ENCODE measurements around the gene NAALAD2.

DNA sequence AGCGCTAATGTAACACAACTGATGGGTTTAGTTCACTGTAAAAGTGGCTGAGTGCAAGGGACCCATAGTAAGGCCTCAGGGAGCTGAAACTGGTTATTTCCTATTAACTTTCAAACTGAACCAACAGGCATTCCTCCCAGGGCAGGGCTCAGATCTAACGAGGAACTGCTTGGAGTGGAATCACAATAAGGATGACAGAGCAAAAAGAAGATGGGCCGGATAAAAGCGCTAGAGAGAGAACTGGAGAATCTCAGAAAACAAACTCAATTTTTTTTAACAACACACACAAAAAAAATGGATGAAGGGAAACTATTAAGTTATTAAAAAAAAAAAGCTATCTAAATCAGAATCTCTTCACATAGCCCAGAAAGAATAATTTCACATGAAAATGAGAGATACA, 102.5 kb downstream of the NAALAD2 start:
- TF ChIP-seq TAF1 (IDR thresholded peaks at IDR 0.05; ENCODE audit: low read depth, low read length) (no peak), EP300 (IDR thresholded peaks at IDR 0.05; ENCODE audit: borderline replicate concordance in 1 of 2, low read depth in 2 of 2, low read length in 2 of 2) (no peak), POLR2A (IDR thresholded peaks at IDR 0.05; ENCODE audit: control extremely low read depth in 1 of 2, low read depth in 2 of 2, low read length in 2 of 2) (no peak), RNF2 (IDR thresholded peaks at IDR 0.05; ENCODE audit: borderline replicate concordance, low read depth, low read length, missing control alignments, poor library complexity, severe bottlenecking) (no peak), CEBPB (IDR thresholded peaks at IDR 0.05; ENCODE audit: low read depth, low read length) (no peak), KDM1A (IDR thresholded peaks at IDR 0.05; ENCODE audit: borderline replicate concordance, low read length) (no peak), POLR2AphosphoS5 (IDR thresholded peaks at IDR 0.05; ENCODE audit: low read depth, low read length) (no peak), KDM5A (IDR thresholded peaks at IDR 0.05; ENCODE audit: low read length) (no peak), EZH2 (IDR thresholded peaks at IDR 0.05; ENCODE audit: low read depth, low read length, severe bottlenecking) (no peak), CHD1 (IDR thresholded peaks at IDR 0.05; ENCODE audit: low read depth, low read length) (no peak), ZNF274 (IDR thresholded peaks at IDR 0.05; ENCODE audit: borderline replicate concordance, extremely low read depth, low read length) (no peak)
- TF ChIP-seq, protein P1, sequence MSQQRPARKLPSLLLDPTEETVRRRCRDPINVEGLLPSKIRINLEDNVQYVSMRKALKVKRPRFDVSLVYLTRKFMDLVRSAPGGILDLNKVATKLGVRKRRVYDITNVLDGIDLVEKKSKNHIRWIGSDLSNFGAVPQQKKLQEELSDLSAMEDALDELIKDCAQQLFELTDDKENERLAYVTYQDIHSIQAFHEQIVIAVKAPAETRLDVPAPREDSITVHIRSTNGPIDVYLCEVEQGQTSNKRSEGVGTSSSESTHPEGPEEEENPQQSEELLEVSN (IDR thresholded peaks at IDR 0.05): no peak
- TF ChIP-seq, protein P2, sequence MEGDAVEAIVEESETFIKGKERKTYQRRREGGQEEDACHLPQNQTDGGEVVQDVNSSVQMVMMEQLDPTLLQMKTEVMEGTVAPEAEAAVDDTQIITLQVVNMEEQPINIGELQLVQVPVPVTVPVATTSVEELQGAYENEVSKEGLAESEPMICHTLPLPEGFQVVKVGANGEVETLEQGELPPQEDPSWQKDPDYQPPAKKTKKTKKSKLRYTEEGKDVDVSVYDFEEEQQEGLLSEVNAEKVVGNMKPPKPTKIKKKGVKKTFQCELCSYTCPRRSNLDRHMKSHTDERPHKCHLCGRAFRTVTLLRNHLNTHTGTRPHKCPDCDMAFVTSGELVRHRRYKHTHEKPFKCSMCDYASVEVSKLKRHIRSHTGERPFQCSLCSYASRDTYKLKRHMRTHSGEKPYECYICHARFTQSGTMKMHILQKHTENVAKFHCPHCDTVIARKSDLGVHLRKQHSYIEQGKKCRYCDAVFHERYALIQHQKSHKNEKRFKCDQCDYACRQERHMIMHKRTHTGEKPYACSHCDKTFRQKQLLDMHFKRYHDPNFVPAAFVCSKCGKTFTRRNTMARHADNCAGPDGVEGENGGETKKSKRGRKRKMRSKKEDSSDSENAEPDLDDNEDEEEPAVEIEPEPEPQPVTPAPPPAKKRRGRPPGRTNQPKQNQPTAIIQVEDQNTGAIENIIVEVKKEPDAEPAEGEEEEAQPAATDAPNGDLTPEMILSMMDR (IDR thresholded peaks at IDR 0.05; ENCODE audit: control extremely low read depth in 1 of 3, insufficient read depth in 1 of 3, low read depth in 1 of 3, low read length in 3 of 3): no peak
